ENCODE measurements around the gene SYT7.

DNA sequence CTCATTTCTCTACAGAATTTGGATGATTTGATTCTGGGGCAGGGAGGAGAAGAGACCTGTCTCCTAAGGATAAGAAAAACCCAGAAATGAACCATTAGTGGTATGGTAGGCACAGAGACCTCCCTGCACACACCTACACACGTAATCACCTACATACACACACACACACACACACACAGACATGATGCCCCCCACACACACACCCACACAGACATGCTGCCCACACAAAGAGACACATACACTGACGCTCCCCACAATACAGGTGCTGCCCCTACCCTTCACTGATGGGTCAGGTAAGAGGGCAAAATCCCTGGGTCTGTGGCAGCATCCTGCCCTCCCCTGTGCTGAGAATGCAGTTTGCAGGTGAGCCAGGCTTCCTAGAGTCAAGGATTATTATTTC is 1.1 kb upstream of the SYT7 start:
- TF ChIP-seq POLR2A (IDR thresholded peaks at IDR 0.05; ENCODE audit: low read depth, low read length) (no peak), TAF1 (IDR thresholded peaks at IDR 0.05; ENCODE audit: low read depth, low read length) (no peak), SPI1 (IDR thresholded peaks at IDR 0.05; ENCODE audit: low read depth, low read length) (no peak)

Measured in GM12891 (cell line).